GM12878 (cell line): ENCODE results near the gene P4HA3. TPM values are rescaled to one million over a fixed set of nuclear protein-coding genes. Genes with fewer than 3 reads are reported as not detected.

ENCODE experiments used
- ATAC-seq: fragments of 200-7000 bp; cut with Tn5 transposase; 3 replicates; pipeline ENCODE4 v1.9.1; 2020; ENCODE audit warnings: mild to moderate bottlenecking, moderate library complexity
- BruUV-seq: library from RNA; stranded (reverse); fragments of 400-500 nt; replicated peaks from 2 replicates; lab custom pipeline; 2021; lab: Mats Ljungman, UMichigan
- CTCF ChIA-PET: fragments of 300-600 bp; sonication (Branson Sonifier 250); formaldehyde crosslinking; extraction: SDS; loops from one replicate; lab custom pipeline; 2021; ENCODE audit warnings: inconsistent platforms; lab: Yijun Ruan, JAX
- POLR2A ChIA-PET: fragments of 350-600 bp; formaldehyde crosslinking; extraction: SDS; loops from one replicate; lab custom pipeline; 2021; ENCODE audit warnings: inconsistent platforms; lab: Charles Lee
- RAD21 ChIA-PET: fragments of 300-600 bp; sonication (Branson Sonifier 250); formaldehyde crosslinking; loops from one replicate; lab custom pipeline; 2023; ENCODE audit warnings: antibody characterized with exemption; ENCODE audit not compliant: unreplicated experiment; lab: Charles Lee
- SMC1A ChIA-PET: fragments of 300-600 bp; sonication (Branson Sonifier 250); formaldehyde crosslinking; loops from one replicate; lab custom pipeline; 2023; ENCODE audit not compliant: unreplicated experiment, uncharacterized antibody; lab: Charles Lee
- DNase-seq: peaks from one replicate; pipeline ENCODE4 v3.0.0-alpha.2; 2011; ENCODE audit warnings: low read depth, low spot score
- FAIRE-seq: peaks from 3 replicates; lab custom pipeline; 2011; peaks lifted over from hg19 to GRCh38; lab: Jason Lieb, UNC
- H2AFZ ChIP-seq: 2 replicates; pipeline ENCODE4 v1.6.0; 2011; ENCODE audit warnings: low read depth, low read length, control low read depth; ENCODE audit not compliant: control insufficient read depth
- H3K27ac ChIP-seq: 2 replicates; pipeline ENCODE4 v1.5.1; 2011; ENCODE audit warnings: control low read depth; ENCODE audit not compliant: control insufficient read depth, insufficient read depth
- H3K27me3 ChIP-seq, 2 experiments: replicated peaks in 1 of 2; 2 replicates each; pipeline versions ENCODE4 v1.6.0 to v1.6.1; 2011; ENCODE audit warnings: low read length in 1 of 2; ENCODE audit not compliant: control insufficient read depth in 2 of 2, insufficient read depth in 2 of 2
- H3K36me3 ChIP-seq, 2 experiments: 2 replicates each; pipeline ENCODE4 v1.5.1; 2011; ENCODE audit warnings: low read length in 1 of 2; ENCODE audit not compliant: control insufficient read depth in 2 of 2, insufficient read depth in 2 of 2
- H3K4me1 ChIP-seq: 2 replicates; pipeline ENCODE4 v1.6.1; 2011; ENCODE audit warnings: mild to moderate bottlenecking, low read length, moderate library complexity, mixed read lengths; ENCODE audit not compliant: control insufficient read depth, insufficient read depth
- H3K4me2 ChIP-seq: 2 replicates; pipeline ENCODE4 v1.6.0; 2011; ENCODE audit warnings: control low read depth; ENCODE audit not compliant: control insufficient read depth, insufficient read depth
- H3K4me3 ChIP-seq: fragments of 200-600 bp; sonication (generic); 2 replicates; pipeline ENCODE4 v1.5.1; 2016
- H3K79me2 ChIP-seq: 2 replicates; pipeline ENCODE4 v1.6.0; 2011; ENCODE audit warnings: low read length; ENCODE audit not compliant: control insufficient read depth, insufficient read depth
- H3K9ac ChIP-seq: 2 replicates; pipeline ENCODE4 v1.8.0; 2011; ENCODE audit warnings: low read length, control low read depth, mixed read lengths; ENCODE audit not compliant: control insufficient read depth, insufficient read depth
- H3K9me3 ChIP-seq: replicated peaks from 3 replicates; pipeline ENCODE4 v1.5.1; 2011; ENCODE audit warnings: mild to moderate bottlenecking, low read length; ENCODE audit not compliant: control insufficient read depth, insufficient read depth
- H4K20me1 ChIP-seq: 2 replicates; pipeline ENCODE4 v1.6.0; 2011; ENCODE audit not compliant: control insufficient read depth, insufficient read depth
- BHLHE40 ChIP-seq, 2 experiments: fragments of 450-650 bp in 1 of 2; IDR thresholded peaks; 2 replicates each; pipeline ENCODE4 v1.6.1; 2011 to 2017; ENCODE audit warnings: low read depth in 2 of 2, borderline replicate concordance in 1 of 2, improper control_type of control experiment in 1 of 2, low read length in 1 of 2, mild to moderate bottlenecking in 1 of 2
- BMI1 ChIP-seq: fragments of 450-650 bp; IDR thresholded peaks from 2 replicates; pipeline ENCODE4 v1.6.1; 2016; ENCODE audit warnings: mild to moderate bottlenecking, moderate library complexity, borderline replicate concordance
- BRCA1 ChIP-seq: IDR thresholded peaks from 2 replicates; pipeline ENCODE4 v1.6.1; 2011; ENCODE audit warnings: low read depth, low read length, improper control_type of control experiment
- CREB1 ChIP-seq: IDR thresholded peaks from 2 replicates; pipeline ENCODE4 v1.6.1; 2012; ENCODE audit warnings: low read depth, mild to moderate bottlenecking, inconsistent platforms
- ETV6 ChIP-seq, 2 experiments: fragments of 450-650 bp in 1 of 2; IDR thresholded peaks in 1 of 2; conservative IDR thresholded peaks in 1 of 2; 2 replicates each; pipeline ENCODE4 v1.6.1; 2014; ENCODE audit warnings: antibody characterized with exemption in 1 of 2, borderline replicate concordance in 1 of 2, low read depth in 1 of 2, mild to moderate bottlenecking in 1 of 2, moderate library complexity in 1 of 2
- HCFC1 ChIP-seq: fragments of 150-350 bp; IDR thresholded peaks from 2 replicates; pipeline ENCODE4 v1.6.1; 2014; ENCODE audit warnings: low read length
- IKZF2 ChIP-seq, 2 experiments: fragments of 450-650 bp; IDR thresholded peaks; 2 replicates each; pipeline ENCODE4 v1.6.1; 2017; ENCODE audit warnings: mild to moderate bottlenecking in 2 of 2, moderate library complexity in 2 of 2
- LARP7 ChIP-seq: fragments of 450-650 bp; IDR thresholded peaks from 2 replicates; pipeline ENCODE4 v1.6.1; 2017; ENCODE audit warnings: mild to moderate bottlenecking
- MAX ChIP-seq: IDR thresholded peaks from 2 replicates; pipeline ENCODE4 v1.6.1; 2012; ENCODE audit warnings: low read depth, low read length, improper control_type of control experiment
- MTA2 ChIP-seq: fragments of 450-650 bp; IDR thresholded peaks from 2 replicates; pipeline ENCODE4 v1.6.1; 2016; ENCODE audit warnings: low read depth, mild to moderate bottlenecking, moderate library complexity
- POU2F2 ChIP-seq: IDR thresholded peaks from 3 replicates; pipeline ENCODE4 v1.6.1; 2011; ENCODE audit warnings: low read depth, mild to moderate bottlenecking, low read length, borderline replicate concordance
- RFX5 ChIP-seq: IDR thresholded peaks from 2 replicates; pipeline ENCODE4 v1.6.1; 2011; ENCODE audit warnings: low read depth, low read length, improper control_type of control experiment
- RUNX3 ChIP-seq: IDR thresholded peaks from 2 replicates; pipeline ENCODE4 v1.6.1; 2012; ENCODE audit warnings: low read length, inconsistent platforms
- SPI1 ChIP-seq: IDR thresholded peaks from 2 replicates; pipeline ENCODE4 v1.6.1; 2011; ENCODE audit warnings: low read depth, mild to moderate bottlenecking, low read length, moderate library complexity, borderline replicate concordance; ENCODE audit not compliant: insufficient read depth
- TCF7 ChIP-seq: IDR thresholded peaks from 2 replicates; pipeline ENCODE4 v1.6.1; 2014; ENCODE audit warnings: antibody characterized with exemption, borderline replicate concordance
- YBX1 ChIP-seq: fragments of 450-650 bp; IDR thresholded peaks from 2 replicates; pipeline ENCODE4 v1.6.1; 2016; ENCODE audit warnings: antibody characterized with exemption
- ZBTB4 ChIP-seq: fragments of 450-650 bp; formaldehyde crosslinking; IDR thresholded peaks from 2 replicates; pipeline ENCODE4 v1.4.0; 2022; ENCODE audit warnings: mild to moderate bottlenecking, moderate library complexity
- WGBS: methylation state at CpG from one replicate; pipeline ENCODE4 v1.1.6; 2016; ENCODE audit warnings: low lambda C conversion rate; ENCODE audit not compliant: insufficient replicate concordance, insufficient coverage; ENCODE audit errors: missing lambda C conversion rate; 5-methylcytosine and 5-hydroxymethylcytosine counted together
- in situ Hi-C: fragments of 300-500 bp; cut with MboI; formaldehyde crosslinking; loops from 9 replicates; pipeline ENCODE4 v1.14.3; 2018; ENCODE audit warnings: mixed read lengths
- intact Hi-C: fragments of 100-400 bp; cut with micrococcal nuclease; formaldehyde crosslinking; loops from one replicate; pipeline ENCODE4 v1.14.2; 2022; ENCODE audit not compliant: unreplicated experiment
- polyA plus RNA-seq, 11 experiments: library from polyadenylated mRNA; depleted of rRNA in 4 of 11; unstranded in 6 of 11; stranded (reverse) in 5 of 11; fragments of >200 nt; fragmentation: Nextera tagmentation in 4 of 11; fragmentation: Illumina TruSeq in 1 of 11; extraction: Ambion mirVana in 4 of 11; extraction: Trizol in 1 of 11; gene quantifications; 1 replicate in 1 of 11; 2 replicates in 10 of 11; pipeline versions ENCODE4 v1.2.1 to v1.2.3, GENCODE V29; 2011 to 2016; ENCODE audit warnings: inconsistent platforms in 2 of 11, missing spikeins in 2 of 11, low read depth in 1 of 11
- total RNA-seq, 4 experiments: library from RNA; depleted of rRNA in 3 of 4; stranded (reverse); fragments of >200 nt in 3 of 4; fragmentation: Illumina TruSeq in 1 of 4; extraction: Trizol in 1 of 4; gene quantifications; 2 replicates each; pipeline versions ENCODE4 v1.2.1 to v1.2.3, GENCODE V29; 2013 to 2021
- TF ChIP-seq, protein P1 (sequence below): fragments of 450-650 bp; IDR thresholded peaks from 2 replicates; pipeline ENCODE4 v1.6.1; 2017; ENCODE audit warnings: low read depth, mild to moderate bottlenecking, moderate library complexity

P4HA3 gene
- total and polyA plus RNA-seq, 10 of the 15 experiments (the other 5 are each of a cell fraction or from before 2014, with no cell fraction given), result 0.08 TPM; not detected in 9

DNA sequence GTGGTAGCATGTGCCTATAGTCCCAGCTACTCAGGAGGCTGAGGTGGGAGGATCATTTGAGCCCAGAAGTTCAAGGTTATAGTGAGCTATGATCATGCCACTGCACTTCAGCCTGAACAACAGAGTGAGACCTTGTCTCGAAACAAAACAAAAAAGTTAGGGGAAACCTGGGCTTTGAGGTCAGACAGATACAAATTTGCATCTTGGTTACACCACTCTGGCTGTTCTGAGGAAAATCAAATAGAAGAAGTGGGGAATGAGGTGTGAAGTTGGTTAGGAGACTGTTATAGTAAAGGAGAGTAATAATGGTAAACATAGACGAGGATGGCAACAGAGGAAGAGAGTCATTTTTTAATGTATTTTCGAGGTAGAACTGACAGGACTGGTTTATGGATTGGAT, 77.8 kb downstream of the P4HA3 start:
- peak; percentile 33; the same call in 2 of the 3 replicates for ATAC-seq
- no peak for FAIRE-seq
- ChIA-PET CTCF (no interaction called here), POLR2A (no interaction called here), SMC1A (no interaction called here), RAD21 (interaction anchor here (0.9 kb wide), 1 partner anchor 254 kb away, joined by 3 read pairs; no protein-coding TSS in a partner anchor)
- no peak overlapping the region for H3K4me3 ChIP-seq
- H3K27ac ChIP-seq, result no peak overlapping the region
- no peak overlapping the region for H3K9ac ChIP-seq
- no peak overlapping the region for H3K4me2 ChIP-seq
- peaks cover 0 to 8% of the 10 kb centered on the region in 2 experiments; a peak in 1 of 4 replicates for H3K36me3 ChIP-seq
- H3K4me1 ChIP-seq, result no peaks in the 10 kb centered on the region
- in situ Hi-C loops (no loop called here), intact Hi-C loops (no loop called here)
- H2AFZ ChIP-seq, result no peak overlapping the region
- no peaks in the 10 kb centered on the region for H3K27me3 ChIP-seq
- 63% methylated on average over 3 of the region's 3 CpGs for WGBS
- H3K79me2 ChIP-seq, result no peaks in the 10 kb centered on the region
- no TSS peak for BruUV-seq
- no peak for DNase-seq
- H4K20me1 ChIP-seq, result no peaks in the 10 kb centered on the region
- no peaks in the 10 kb centered on the region for H3K9me3 ChIP-seq
- TF ChIP-seq, protein P1, sequence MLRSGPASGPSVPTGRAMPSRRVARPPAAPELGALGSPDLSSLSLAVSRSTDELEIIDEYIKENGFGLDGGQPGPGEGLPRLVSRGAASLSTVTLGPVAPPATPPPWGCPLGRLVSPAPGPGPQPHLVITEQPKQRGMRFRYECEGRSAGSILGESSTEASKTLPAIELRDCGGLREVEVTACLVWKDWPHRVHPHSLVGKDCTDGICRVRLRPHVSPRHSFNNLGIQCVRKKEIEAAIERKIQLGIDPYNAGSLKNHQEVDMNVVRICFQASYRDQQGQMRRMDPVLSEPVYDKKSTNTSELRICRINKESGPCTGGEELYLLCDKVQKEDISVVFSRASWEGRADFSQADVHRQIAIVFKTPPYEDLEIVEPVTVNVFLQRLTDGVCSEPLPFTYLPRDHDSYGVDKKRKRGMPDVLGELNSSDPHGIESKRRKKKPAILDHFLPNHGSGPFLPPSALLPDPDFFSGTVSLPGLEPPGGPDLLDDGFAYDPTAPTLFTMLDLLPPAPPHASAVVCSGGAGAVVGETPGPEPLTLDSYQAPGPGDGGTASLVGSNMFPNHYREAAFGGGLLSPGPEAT, result peak; percentile 37; the same call in 1 of the 2 replicates
- TF ChIP-seq RUNX3, result 0 out of 2 replicates have a peak, but pooled peaks have one; percentile 14
- no peak for TF ChIP-seq MAX
- no peak for TF ChIP-seq LARP7
- no peak for TF ChIP-seq ETV6 (conservative IDR thresholded peaks at IDR 0.05 in 1 of 2, IDR thresholded peaks at IDR 0.05 in 1 of 2; ENCODE audit: borderline replicate concordance in 1 of 2, low read depth in 1 of 2)
- TF ChIP-seq RFX5, result no peak
- TF ChIP-seq YBX1, result no peak
- no peak for TF ChIP-seq BHLHE40 (IDR thresholded peaks at IDR 0.05; ENCODE audit: borderline replicate concordance in 1 of 2, low read depth in 2 of 2, low read length in 1 of 2)
- 0 out of 2 replicates have a peak, but pooled peaks have one; percentile 22 for TF ChIP-seq MTA2
- TF ChIP-seq IKZF2 (IDR thresholded peaks at IDR 0.05), result peak; percentile 40 to 47; a peak in 2 of 4 replicates
- TF ChIP-seq ZBTB4 (CRISPR knock-in tag), result no peak
- TF ChIP-seq BRCA1, result no peak
- TF ChIP-seq HCFC1, result no peak
- TF ChIP-seq BMI1, result no peak
- 0 out of 3 replicates have a peak, but pooled peaks have one; percentile 11 for TF ChIP-seq POU2F2
- no peak for TF ChIP-seq TCF7
- peak; percentile 56; the same call in 1 of the 2 replicates for TF ChIP-seq SPI1
- TF ChIP-seq CREB1, result no peak
